ENCODE data around the gene RUNX1.

DNA sequence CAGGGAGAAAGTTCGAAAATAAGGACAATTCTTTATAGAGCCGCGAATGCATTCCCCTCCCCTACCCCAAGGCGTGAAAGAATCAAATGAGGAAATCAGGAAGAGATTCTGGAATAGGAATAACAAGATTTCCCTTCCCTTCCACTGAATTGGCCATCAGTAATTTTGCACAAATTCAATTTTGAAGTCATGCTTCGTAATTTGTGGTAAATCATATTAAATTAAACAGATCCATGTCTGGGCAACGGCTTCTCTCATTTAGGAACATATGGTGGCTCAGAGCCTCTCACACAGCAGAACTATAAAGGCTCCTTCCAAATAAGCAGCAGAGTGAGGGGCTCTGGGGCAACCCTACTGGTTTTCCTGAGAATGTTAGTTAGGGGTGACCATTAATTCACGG, 227.4 kb downstream of the RUNX1 start:
- TF ChIP-seq, protein P1, sequence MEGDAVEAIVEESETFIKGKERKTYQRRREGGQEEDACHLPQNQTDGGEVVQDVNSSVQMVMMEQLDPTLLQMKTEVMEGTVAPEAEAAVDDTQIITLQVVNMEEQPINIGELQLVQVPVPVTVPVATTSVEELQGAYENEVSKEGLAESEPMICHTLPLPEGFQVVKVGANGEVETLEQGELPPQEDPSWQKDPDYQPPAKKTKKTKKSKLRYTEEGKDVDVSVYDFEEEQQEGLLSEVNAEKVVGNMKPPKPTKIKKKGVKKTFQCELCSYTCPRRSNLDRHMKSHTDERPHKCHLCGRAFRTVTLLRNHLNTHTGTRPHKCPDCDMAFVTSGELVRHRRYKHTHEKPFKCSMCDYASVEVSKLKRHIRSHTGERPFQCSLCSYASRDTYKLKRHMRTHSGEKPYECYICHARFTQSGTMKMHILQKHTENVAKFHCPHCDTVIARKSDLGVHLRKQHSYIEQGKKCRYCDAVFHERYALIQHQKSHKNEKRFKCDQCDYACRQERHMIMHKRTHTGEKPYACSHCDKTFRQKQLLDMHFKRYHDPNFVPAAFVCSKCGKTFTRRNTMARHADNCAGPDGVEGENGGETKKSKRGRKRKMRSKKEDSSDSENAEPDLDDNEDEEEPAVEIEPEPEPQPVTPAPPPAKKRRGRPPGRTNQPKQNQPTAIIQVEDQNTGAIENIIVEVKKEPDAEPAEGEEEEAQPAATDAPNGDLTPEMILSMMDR (IDR thresholded peaks at IDR 0.05) = no peak
- TF ChIP-seq POLR2A (IDR thresholded peaks at IDR 0.05) = no peak

Data from right lobe of liver (tissue), 4 donors.